H1 (cell line): ENCODE measurements around the gene LRRC15. TPM values are rescaled to one million over a fixed set of nuclear protein-coding genes. Genes with fewer than 3 reads are reported as not detected.

Experiments
- ATF3 ChIP-seq: IDR thresholded peaks from 2 replicates; pipeline ENCODE4 v1.6.1; 2011; ENCODE audit warnings: low read depth, mild to moderate bottlenecking, low read length; ENCODE audit not compliant: insufficient read depth
- JUND ChIP-seq: IDR thresholded peaks from 2 replicates; pipeline ENCODE4 v1.6.1; 2011; ENCODE audit warnings: mild to moderate bottlenecking, improper control_type of control experiment, low read length
- polyA plus RNA-seq, 7 experiments: library from polyadenylated mRNA; depleted of rRNA in 3 of 7; stranded (reverse) in 5 of 7; unstranded in 2 of 7; fragments of >200 nt in 5 of 7; fragments of 200-250 nt in 2 of 7; gene quantifications; 1 replicate in 5 of 7; 2 replicates in 1 of 7; 4 replicates in 1 of 7; pipeline versions ENCODE4 v1.2.1 to v1.2.3, GENCODE V29; 2011 to 2013; ENCODE audit warnings: missing spikeins in 2 of 7, mixed read lengths in 2 of 7
- total RNA-seq: library from RNA; stranded (reverse); fragmentation: NEBNext Ultra II Directional; extraction: Animal tissue kit (Norgen Biotek cat#: 25700); gene quantifications from 2 replicates; pipeline ENCODE4 v1.2.1, GENCODE V29; 2021
- TF ChIP-seq, protein P1 (sequence below): fragments of 300-600 bp; sonication (generic); IDR thresholded peaks from 2 replicates; pipeline ENCODE4 v1.7.1; 2012; ENCODE audit warnings: low read length, moderate library complexity, mild to moderate bottlenecking, inconsistent platforms; ENCODE audit not compliant: insufficient replicate concordance

Gene LRRC15
- total and polyA plus RNA-seq, 2 of the 8 experiments (the other 6 are each of a cell fraction or from before 2014, with no cell fraction given): 0.15 to 0.37 TPM

GRCh38 chr3:194328053-194328657 lies 41.4 kb downstream of the LRRC15 start (continued):
- TF ChIP-seq, protein P1, sequence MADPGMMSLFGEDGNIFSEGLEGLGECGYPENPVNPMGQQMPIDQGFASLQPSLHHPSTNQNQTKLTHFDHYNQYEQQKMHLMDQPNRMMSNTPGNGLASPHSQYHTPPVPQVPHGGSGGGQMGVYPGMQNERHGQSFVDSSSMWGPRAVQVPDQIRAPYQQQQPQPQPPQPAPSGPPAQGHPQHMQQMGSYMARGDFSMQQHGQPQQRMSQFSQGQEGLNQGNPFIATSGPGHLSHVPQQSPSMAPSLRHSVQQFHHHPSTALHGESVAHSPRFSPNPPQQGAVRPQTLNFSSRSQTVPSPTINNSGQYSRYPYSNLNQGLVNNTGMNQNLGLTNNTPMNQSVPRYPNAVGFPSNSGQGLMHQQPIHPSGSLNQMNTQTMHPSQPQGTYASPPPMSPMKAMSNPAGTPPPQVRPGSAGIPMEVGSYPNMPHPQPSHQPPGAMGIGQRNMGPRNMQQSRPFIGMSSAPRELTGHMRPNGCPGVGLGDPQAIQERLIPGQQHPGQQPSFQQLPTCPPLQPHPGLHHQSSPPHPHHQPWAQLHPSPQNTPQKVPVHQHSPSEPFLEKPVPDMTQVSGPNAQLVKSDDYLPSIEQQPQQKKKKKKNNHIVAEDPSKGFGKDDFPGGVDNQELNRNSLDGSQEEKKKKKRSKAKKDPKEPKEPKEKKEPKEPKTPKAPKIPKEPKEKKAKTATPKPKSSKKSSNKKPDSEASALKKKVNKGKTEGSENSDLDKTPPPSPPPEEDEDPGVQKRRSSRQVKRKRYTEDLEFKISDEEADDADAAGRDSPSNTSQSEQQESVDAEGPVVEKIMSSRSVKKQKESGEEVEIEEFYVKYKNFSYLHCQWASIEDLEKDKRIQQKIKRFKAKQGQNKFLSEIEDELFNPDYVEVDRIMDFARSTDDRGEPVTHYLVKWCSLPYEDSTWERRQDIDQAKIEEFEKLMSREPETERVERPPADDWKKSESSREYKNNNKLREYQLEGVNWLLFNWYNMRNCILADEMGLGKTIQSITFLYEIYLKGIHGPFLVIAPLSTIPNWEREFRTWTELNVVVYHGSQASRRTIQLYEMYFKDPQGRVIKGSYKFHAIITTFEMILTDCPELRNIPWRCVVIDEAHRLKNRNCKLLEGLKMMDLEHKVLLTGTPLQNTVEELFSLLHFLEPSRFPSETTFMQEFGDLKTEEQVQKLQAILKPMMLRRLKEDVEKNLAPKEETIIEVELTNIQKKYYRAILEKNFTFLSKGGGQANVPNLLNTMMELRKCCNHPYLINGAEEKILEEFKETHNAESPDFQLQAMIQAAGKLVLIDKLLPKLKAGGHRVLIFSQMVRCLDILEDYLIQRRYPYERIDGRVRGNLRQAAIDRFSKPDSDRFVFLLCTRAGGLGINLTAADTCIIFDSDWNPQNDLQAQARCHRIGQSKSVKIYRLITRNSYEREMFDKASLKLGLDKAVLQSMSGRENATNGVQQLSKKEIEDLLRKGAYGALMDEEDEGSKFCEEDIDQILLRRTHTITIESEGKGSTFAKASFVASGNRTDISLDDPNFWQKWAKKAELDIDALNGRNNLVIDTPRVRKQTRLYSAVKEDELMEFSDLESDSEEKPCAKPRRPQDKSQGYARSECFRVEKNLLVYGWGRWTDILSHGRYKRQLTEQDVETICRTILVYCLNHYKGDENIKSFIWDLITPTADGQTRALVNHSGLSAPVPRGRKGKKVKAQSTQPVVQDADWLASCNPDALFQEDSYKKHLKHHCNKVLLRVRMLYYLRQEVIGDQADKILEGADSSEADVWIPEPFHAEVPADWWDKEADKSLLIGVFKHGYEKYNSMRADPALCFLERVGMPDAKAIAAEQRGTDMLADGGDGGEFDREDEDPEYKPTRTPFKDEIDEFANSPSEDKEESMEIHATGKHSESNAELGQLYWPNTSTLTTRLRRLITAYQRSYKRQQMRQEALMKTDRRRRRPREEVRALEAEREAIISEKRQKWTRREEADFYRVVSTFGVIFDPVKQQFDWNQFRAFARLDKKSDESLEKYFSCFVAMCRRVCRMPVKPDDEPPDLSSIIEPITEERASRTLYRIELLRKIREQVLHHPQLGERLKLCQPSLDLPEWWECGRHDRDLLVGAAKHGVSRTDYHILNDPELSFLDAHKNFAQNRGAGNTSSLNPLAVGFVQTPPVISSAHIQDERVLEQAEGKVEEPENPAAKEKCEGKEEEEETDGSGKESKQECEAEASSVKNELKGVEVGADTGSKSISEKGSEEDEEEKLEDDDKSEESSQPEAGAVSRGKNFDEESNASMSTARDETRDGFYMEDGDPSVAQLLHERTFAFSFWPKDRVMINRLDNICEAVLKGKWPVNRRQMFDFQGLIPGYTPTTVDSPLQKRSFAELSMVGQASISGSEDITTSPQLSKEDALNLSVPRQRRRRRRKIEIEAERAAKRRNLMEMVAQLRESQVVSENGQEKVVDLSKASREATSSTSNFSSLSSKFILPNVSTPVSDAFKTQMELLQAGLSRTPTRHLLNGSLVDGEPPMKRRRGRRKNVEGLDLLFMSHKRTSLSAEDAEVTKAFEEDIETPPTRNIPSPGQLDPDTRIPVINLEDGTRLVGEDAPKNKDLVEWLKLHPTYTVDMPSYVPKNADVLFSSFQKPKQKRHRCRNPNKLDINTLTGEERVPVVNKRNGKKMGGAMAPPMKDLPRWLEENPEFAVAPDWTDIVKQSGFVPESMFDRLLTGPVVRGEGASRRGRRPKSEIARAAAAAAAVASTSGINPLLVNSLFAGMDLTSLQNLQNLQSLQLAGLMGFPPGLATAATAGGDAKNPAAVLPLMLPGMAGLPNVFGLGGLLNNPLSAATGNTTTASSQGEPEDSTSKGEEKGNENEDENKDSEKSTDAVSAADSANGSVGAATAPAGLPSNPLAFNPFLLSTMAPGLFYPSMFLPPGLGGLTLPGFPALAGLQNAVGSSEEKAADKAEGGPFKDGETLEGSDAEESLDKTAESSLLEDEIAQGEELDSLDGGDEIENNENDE: no peak
- TF ChIP-seq JUND (no peak), ATF3 (no peak)
